HUES64 (cell line): Measurements from ENCODE around the gene HMX1. TPM values are rescaled to one million over a fixed set of nuclear protein-coding genes. Genes with fewer than 3 reads are reported as not detected.

Source experiments
- H3K27ac ChIP-seq: 2 replicates; pipeline ENCODE4 v1.7.0; 2013; ENCODE audit warnings: low read depth, low read length, inconsistent platforms
- H3K27me3 ChIP-seq: 2 replicates; pipeline ENCODE4 v1.6.1; 2013; ENCODE audit warnings: mild to moderate bottlenecking, low read length; ENCODE audit not compliant: insufficient read depth
- H3K36me3 ChIP-seq: 2 replicates; pipeline ENCODE4 v1.6.1; 2013; ENCODE audit warnings: mild to moderate bottlenecking, low read length; ENCODE audit not compliant: insufficient read depth
- H3K4me1 ChIP-seq: 2 replicates; pipeline ENCODE4 v1.6.1; 2013; ENCODE audit warnings: mild to moderate bottlenecking, low read length, moderate library complexity; ENCODE audit not compliant: insufficient read depth
- H3K4me3 ChIP-seq: 2 replicates; pipeline ENCODE4 v1.5.1; 2013; ENCODE audit warnings: mild to moderate bottlenecking, low read length, moderate library complexity
- H3K9ac ChIP-seq: 2 replicates; pipeline ENCODE4 v1.6.1; 2013; ENCODE audit warnings: mild to moderate bottlenecking, low read depth, low read length
- H3K9me3 ChIP-seq: 2 replicates; pipeline ENCODE4 v1.6.1; 2013; ENCODE audit warnings: low read depth, low read length; ENCODE audit not compliant: insufficient read depth
- WGBS: fragments of 150-250, 120-280 bp; methylation state at CpG from one replicate; pipeline ENCODE4 v1.1.7; 2013; ENCODE audit warnings: missing lambda C conversion rate; 5-methylcytosine and 5-hydroxymethylcytosine counted together
- polyA plus RNA-seq, 2 experiments: library from polyadenylated mRNA; stranded (reverse); fragments of 50-300 nt; gene quantifications; one replicate each; pipeline ENCODE4 v1.2.3, GENCODE V29; 2013

Gene HMX1
- 0.25 TPM for polyA plus RNA-seq (2013, experiment 1 of 2)
- polyA plus RNA-seq (2013, experiment 2 of 2) = 0.13 TPM

DNA sequence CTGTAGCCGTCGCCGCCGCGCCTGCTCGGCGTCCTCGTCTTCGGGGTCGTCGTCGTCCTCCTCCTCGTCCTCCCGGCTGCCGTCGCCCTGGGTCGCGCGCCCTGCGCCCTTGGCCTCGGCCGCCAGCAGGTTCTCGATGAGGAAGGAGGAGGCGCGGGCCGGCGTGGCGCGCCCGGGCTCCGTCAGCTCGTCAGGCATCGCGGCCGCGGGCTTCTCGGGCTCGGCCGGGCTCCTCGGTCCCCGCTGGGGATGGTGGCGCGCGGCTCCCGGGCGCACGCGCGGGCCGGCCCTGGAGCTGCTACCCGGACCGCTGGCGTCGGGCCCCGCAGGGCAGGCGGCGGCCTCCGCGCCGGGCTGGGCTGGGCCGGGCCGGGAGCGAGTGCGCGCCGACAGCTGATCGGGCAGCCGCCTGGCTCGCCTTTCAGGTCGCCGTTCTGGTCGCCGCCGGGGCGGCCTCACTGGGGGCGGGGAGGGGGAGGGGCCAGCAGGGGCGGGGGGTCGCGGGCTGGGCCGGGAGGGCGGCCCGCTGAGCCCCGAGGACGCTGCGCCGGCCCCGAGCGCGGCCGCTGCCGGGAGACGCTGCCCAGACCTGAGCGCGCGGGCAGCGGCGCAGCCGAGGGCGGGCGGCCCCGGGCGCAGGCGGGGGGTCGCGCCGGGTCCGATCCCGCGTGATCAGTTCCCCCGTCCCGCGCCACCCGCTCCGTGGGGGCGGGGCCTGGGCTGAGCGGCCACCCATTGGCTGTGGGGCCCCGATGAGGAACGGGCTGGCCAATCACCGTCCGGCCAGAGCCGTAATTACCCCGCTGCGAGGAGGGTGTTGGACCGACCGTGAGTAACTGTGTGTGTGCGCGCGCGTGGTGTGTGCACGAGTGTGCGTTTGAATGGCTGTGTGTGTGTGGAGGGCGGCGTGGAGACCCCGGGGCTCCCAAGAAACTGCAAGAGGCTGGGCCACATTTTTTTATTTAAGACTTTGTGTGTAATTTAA is at the start of gene HMX1:
TSS of gene HMX1 (minus strand) at position 423 of the 985 bp plus-strand sequence. CDS start at position 198, 225 bp downstream.
- no peaks in the 10 kb centered on the region for H3K36me3 ChIP-seq
- H3K9me3 ChIP-seq = no peaks in the 10 kb centered on the region
- H3K4me3 ChIP-seq = peak within 1 kb of the TSS; percentile 36
- H3K27ac ChIP-seq = no peak within 1 kb of the TSS
- peaks cover 8% of the 10 kb centered on the region for H3K4me1 ChIP-seq
- H3K9ac ChIP-seq = no peak within 1 kb of the TSS
- WGBS = under 1% methylated on average over 126 of the region's 134 CpGs
- H3K27me3 ChIP-seq = peaks cover 98% of the 10 kb centered on the region

GRCh38 chr4:8920969-8921368 is 49.3 kb upstream of the HMX1 start:
- Histone ChIP-seq H3K36me3 (no peaks in the 10 kb centered on the region), H3K9ac (no peak overlapping the region), H3K27me3 (peaks cover 9% of the 10 kb centered on the region), H3K4me3 (no peak overlapping the region), H3K9me3 (peaks cover 16% of the 10 kb centered on the region; the same call in 1 of the 2 replicates), H3K4me1 (no peaks in the 10 kb centered on the region), H3K27ac (no peak overlapping the region)
- WGBS = 89% methylated on average over 10 of the region's 10 CpGs

DNA sequence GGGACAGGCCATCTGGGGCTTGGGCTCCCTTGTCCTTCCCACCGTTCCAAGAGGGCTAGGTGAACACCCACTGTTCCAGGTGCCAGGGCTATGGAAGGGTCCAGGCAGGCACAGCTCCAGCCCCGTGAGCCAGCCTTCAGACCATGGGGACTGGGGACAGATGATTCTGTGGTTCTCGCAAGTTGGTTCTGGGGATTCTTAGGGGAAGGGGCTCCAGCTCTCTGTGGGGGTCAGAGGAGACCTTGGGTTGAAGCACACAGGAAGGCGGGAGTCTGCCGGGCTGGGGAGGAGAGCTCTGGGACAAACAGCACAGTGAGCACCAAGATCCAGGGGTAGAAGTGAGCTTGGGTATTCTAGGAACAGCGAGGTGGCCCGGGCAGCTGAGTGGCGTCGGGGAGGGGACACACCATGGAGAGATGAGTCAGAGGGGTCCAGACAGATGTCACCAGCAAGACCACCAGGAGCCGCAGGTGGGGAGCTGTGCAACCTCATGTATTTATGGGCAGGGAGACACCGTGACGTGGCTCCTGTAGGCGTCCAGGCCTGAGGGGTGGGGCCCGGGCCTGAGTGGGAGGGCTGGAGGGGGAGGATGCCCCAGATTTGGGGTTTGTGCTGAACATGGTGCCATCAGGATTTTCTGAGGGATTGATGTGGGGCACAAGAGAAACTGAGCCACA is 48.8 kb upstream of the HMX1 start:
- H3K9ac ChIP-seq = no peak overlapping the region
- H3K27ac ChIP-seq = no peak overlapping the region
- H3K9me3 ChIP-seq = peaks cover 16% of the 10 kb centered on the region; the same call in 1 of the 2 replicates
- WGBS = 87% methylated on average over 14 of the region's 14 CpGs
- H3K36me3 ChIP-seq = no peaks in the 10 kb centered on the region
- H3K27me3 ChIP-seq = peaks cover 9% of the 10 kb centered on the region
- no peak overlapping the region for H3K4me3 ChIP-seq
- H3K4me1 ChIP-seq = no peaks in the 10 kb centered on the region

DNA sequence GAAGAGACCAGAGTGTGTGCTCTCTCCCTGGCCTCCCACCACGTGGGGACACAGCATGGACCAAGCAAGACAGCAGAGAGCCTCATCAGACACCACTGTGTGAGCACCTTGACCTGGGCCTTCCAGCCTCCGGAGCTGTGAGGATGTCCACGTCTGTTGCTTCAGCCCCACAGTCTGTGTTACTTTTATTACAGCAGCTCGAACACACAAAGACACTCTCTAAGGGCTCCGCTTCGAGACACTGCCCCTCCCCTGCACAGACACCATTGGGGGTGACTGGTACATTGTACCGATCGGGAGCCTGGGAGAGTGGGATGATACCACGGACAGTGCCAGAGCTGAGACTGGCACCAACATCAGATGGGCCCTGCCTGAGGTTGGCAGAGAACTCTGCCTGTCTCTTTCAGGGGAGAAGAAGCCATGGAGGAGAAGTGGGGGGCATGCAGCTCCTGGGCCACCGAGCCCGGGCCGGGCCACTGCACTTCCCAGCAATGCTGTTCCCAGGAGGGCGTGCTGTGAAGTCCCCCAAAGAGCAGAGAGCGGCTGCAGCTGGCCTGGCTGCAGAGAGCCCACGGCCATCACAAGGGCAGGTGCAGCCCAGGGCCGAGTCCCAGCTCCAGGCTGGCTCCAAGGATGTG is 48.1 kb upstream of the HMX1 start:
- no peaks in the 10 kb centered on the region for H3K36me3 ChIP-seq
- H3K4me3 ChIP-seq = no peak overlapping the region
- peaks cover 14% of the 10 kb centered on the region; the same call in 1 of the 2 replicates for H3K9me3 ChIP-seq
- WGBS = 82% methylated on average over 16 of the region's 16 CpGs
- H3K27me3 ChIP-seq = peaks cover 9% of the 10 kb centered on the region
- H3K9ac ChIP-seq = no peak overlapping the region
- H3K4me1 ChIP-seq = no peaks in the 10 kb centered on the region
- no peak overlapping the region for H3K27ac ChIP-seq

- Histone ChIP-seq H3K36me3 (no peaks in the 10 kb centered on the region), H3K9me3 (0 out of 2 replicates have a peak, but pooled peaks cover 5% of the 10 kb centered on the region), H3K27ac (no peak overlapping the region), H3K27me3 (peaks cover 9% of the 10 kb centered on the region), H3K9ac (no peak overlapping the region), H3K4me3 (no peak overlapping the region), H3K4me1 (no peaks in the 10 kb centered on the region)
- 21% methylated on average over 17 of the region's 20 CpGs for WGBS
Measured at GRCh38 chr4:8917868-8918783, 46.5 kb upstream of the HMX1 start.

- H3K27ac ChIP-seq = no peak overlapping the region
- no peak overlapping the region for H3K9ac ChIP-seq
- peaks cover 9% of the 10 kb centered on the region for H3K27me3 ChIP-seq
- WGBS = 90% methylated on average over 12 of the region's 12 CpGs
- no peaks in the 10 kb centered on the region for H3K9me3 ChIP-seq
- no peaks in the 10 kb centered on the region for H3K36me3 ChIP-seq
- no peaks in the 10 kb centered on the region for H3K4me1 ChIP-seq
- no peak overlapping the region for H3K4me3 ChIP-seq
Measured at GRCh38 chr4:8917321-8917811, 45.7 kb upstream of the HMX1 start.

GRCh38 chr4:8916906-8917305 is 45.3 kb upstream of the HMX1 start:
- no peaks in the 10 kb centered on the region for H3K9me3 ChIP-seq
- no peaks in the 10 kb centered on the region for H3K4me1 ChIP-seq
- H3K9ac ChIP-seq = no peak overlapping the region
- H3K27ac ChIP-seq = no peak overlapping the region
- H3K36me3 ChIP-seq = no peaks in the 10 kb centered on the region
- H3K27me3 ChIP-seq = peaks cover 9% of the 10 kb centered on the region
- WGBS = 81% methylated on average over 2 of the region's 2 CpGs
- no peak overlapping the region for H3K4me3 ChIP-seq

GRCh38 chr4:8916351-8916885 is 44.8 kb upstream of the HMX1 start:
- 72% methylated on average over 11 of the region's 11 CpGs for WGBS
- H3K27me3 ChIP-seq = peaks cover 8% of the 10 kb centered on the region

DNA sequence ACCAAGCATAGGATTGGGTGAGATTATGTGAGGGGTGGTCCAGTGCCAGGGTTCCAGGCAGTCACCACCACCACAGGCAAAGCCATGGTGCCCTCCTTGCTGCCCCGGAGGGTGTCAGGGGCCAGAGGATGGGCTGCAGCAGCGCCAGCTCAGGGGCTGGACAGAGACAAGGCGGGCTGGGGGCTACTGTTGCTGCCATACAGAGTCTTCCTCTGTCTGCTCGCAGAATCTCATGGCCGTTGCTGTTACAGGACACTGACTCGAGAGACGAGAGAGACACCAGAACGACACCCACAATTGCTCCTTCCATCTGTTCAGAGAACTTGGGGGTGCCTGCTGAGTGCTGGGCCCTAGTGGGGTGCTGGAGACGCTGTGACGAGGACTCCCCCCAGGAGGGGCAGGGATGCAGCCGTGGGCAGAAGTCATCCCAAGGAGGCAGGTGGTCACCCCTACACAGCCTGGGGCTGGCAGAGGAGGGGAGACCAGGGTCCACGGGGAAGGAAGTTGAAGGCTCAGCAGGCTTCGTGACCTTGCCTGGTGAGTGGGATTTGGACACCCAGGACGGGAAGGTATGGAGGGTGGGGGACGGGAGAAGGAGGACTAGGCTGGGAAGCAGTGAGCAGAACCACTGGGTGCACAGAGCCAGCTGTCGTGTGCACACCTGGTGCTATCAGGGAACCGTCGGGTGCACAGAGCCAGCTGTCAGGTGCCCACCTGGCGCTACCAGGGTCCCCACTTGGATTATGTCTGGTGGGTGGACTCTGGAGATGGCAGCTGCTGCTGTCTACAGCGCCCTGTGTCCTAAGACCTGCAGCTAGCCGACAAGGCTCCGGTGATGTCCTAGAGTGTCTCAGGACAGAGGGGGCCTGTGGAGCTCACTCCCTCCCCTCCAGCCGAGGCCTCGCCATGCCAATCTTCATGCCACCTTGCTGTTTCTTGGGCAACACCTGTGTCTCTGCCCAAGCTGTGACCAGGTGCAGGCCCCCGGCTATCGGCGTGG is 43.9 kb upstream of the HMX1 start:
- WGBS = 82% methylated on average over 27 of the region's 27 CpGs
- Histone ChIP-seq H3K9ac (no peak overlapping the region), H3K9me3 (no peaks in the 10 kb centered on the region), H3K4me3 (no peak overlapping the region), H3K4me1 (no peaks in the 10 kb centered on the region), H3K27me3 (peaks cover 7% of the 10 kb centered on the region), H3K27ac (no peak overlapping the region), H3K36me3 (no peaks in the 10 kb centered on the region)

More at GRCh38 chr4:8916351-8916885, 44.8 kb upstream of the HMX1 start:
- Histone ChIP-seq H3K27ac (no peak overlapping the region), H3K4me3 (no peak overlapping the region), H3K4me1 (no peaks in the 10 kb centered on the region), H3K36me3 (no peaks in the 10 kb centered on the region), H3K9ac (no peak overlapping the region), H3K9me3 (no peaks in the 10 kb centered on the region)
